A204.1 (cell line): ENCODE measurements around the gene SLC25A45.

Source experiments
- FAIRE-seq: peaks from 2 replicates; lab custom pipeline; 2012; peaks lifted over from hg19 to GRCh38; lab: Jason Lieb, UNC

SLC25A45 gene

DNA sequence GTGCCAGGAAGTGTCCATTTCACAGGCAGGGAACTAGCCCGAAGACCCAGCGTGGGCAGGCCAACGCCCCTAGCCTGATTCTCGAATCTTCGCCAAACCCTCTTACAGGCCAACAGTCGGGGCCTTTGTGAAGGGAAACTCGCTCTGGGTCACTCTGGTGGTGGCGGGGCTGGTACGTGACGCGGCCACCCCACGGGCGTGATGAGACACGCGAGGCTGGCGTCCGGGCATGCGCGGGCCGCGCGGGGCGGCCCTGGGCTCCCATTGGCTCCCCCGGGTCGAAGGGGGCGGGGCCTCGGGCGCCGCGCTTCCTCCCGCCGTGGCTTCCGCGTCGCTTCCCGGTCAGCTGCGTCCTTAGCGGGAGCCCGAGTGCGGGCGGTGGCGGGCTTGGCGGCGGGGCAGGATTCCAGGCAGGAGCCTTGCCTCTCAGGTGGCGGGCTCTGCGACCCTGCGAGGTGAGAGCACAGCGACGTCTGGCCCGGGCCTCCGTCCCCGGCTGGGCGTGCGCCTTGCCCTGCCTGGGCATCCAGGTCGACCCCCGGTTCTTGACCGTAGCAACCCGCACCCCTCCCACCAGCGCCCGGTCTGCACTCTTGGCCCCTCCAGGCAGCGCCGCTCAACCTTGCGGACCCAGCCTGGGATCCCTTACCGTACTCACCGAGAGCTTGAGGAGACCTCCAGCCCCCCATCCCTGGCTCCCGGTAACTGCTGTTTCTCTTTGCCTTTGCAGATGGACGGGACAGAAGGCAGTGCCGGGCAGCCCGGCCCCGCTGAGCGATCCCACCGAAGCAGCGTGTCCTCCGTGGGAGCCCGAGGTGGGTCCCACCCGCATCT, 4.1 kb upstream of the SLC25A45 start, which contains the start of gene FRMD8:
Gene FRMD8 (plus strand): TSS at position 331 of the 834 bp plus-strand sequence. CDS start 400 bp downstream, at position 731.
- FAIRE-seq: no peak

DNA sequence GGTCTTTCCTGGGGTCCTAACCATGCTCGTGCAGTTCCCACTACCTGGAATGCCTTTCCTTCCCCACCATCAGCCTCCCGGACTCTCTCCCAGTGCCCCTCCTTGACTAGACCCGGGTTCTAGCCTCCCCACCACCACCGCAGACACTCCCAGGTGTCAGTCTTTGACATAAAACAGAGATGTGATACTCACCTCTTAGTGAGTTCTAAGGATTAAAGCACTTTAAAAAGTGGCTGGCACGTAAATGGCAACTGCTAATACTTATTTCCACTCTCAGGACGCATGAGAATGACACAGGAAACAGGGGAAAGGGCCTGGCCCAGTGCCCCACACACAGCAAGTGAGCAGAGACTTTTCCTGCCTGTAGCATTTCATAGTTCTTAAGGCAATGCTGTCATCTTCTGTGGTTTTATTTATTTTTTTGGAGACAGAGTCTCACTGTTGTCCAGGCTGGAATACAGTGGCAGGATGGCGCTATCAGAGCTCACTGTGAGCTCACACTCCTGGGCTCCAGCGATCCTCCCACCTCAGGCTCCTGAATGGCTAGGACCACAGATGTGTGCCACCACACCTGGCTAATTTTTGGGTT, 1.9 kb upstream of the SLC25A45 start:
- FAIRE-seq: no peak

DNA sequence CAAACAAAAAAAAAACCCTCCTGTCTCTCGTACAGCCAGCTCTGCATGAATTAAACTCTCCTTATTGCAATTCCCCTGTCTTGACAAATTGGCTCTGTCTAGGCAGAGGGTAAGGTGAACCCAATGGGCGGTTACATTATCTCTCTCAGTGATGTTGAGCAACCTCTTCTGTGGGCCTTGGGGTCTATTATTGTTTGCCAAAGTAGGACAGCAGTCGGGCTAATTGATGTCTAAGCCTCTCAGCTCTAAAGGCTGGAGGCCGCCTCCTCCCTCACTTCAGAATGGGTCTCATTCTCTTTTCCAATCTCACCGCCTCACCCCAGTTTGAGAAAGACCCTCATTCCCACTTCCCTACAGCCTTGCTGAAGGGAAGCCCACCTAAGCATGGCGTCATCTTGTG, 1.3 kb upstream of the SLC25A45 start:
- no peak for FAIRE-seq

DNA sequence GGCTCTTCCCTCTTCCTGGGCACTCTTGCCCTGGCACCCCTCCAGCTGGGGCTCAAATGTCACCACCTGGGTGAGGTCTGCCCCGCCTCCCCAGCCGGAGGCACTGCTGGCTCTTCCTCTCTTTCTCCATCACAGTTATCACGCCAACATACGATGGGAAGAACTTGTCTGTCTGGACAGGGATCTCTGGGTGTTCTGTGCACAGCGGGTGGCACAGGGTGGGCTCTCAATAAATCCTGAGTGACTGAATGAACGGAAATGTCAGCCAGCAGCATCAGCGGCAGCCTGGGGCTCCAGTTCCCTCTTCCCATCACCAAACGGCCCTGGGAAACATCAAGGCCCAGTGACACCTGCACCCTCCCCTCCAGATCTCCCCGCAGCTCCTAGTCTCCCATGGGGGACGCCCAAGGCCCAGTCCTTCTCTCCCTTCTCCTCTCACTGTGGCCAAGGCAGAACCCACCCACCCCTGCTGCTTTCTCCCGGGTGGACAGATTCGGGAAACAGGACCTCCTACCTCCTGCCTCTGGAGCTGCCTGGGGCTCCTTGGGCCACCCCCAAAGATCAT, 440 bp upstream of the SLC25A45 start:
- FAIRE-seq: no peak

DNA sequence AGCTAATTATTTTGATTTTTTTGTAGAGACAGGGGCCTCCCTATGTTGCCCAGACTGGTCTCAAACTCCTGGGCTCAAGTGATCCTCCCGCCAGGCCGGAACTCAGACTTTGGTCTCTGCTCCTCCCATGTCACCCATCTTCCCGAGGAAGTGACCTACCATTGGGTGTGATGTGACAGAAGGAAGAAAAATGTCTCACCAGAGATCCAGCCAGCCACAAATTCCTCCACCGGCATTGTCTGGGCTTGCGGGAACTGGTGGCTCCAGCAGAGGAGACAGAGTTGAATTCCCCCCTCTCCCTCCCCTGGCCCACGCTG, 772 bp downstream of the SLC25A45 start:
- no peak for FAIRE-seq

DNA sequence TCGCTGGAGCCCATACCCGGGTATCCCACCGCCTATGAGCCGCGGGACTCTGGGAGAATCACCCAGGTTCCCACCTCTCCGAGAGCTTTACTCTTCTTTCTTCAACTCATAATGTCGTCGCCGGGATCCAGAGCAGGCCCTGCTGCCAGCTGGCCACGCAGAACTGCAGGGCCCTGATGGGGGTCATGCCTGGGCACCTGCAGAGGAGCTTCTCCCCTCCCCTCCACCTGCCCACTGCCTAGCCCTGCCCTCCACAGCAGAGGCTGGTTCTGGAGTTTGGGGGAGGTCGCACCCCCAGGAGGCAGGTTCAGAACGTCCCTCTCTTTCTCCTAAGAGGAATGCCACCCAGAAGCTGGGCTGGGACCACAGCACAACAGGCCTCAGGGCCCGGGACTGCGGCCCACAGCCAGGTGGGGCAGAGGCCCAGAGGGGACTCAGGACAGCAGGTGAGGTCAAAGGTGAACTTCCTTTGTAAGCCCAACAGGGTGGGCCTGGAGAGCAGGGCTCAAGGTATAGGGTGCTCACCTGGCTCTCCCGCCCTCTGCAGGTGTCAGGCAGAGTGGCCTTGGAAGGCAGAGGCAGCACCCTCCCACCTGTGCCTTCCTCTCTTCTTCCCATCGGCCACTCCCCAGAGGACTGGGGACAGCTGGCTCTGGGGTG, 1.9 kb downstream of the SLC25A45 start:
- FAIRE-seq: no peak

DNA sequence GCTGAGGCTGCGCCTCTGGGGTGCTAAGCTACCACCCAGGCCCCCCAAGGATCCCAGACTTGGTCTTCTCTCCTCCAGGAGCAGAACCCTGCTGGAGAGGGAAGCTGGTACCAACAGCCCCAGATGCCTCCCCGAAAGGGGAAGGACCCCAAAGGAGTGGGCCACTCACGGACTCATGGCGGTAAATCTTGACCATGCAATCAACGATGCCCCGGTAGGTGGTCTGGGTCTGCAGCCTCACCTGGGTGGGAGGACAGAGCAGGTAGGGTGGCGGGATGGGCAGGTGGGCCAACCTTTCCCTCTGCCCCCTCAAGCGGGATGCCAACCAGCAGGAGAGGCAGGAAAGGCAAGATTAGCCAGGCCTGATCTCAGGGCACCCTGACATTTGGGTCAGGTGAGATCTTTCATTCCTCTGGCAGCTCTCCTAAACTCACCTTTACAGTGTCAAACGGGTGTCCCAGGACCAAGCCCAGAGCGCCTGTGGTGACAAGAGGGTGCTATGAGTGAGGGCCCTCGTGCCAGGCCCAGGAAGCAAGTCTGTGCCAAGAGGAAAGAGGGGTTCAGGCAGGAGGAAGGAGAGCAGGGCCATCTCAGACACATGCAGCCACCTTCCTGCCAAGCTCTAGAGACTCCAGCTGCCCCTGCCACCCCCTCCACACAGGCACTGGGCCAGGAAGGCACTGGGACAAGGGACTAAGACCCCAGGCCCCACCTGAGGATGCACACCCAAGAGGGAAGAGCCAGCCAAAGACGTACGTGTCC, 2.6 kb downstream of the SLC25A45 start:
- FAIRE-seq: no peak

DNA sequence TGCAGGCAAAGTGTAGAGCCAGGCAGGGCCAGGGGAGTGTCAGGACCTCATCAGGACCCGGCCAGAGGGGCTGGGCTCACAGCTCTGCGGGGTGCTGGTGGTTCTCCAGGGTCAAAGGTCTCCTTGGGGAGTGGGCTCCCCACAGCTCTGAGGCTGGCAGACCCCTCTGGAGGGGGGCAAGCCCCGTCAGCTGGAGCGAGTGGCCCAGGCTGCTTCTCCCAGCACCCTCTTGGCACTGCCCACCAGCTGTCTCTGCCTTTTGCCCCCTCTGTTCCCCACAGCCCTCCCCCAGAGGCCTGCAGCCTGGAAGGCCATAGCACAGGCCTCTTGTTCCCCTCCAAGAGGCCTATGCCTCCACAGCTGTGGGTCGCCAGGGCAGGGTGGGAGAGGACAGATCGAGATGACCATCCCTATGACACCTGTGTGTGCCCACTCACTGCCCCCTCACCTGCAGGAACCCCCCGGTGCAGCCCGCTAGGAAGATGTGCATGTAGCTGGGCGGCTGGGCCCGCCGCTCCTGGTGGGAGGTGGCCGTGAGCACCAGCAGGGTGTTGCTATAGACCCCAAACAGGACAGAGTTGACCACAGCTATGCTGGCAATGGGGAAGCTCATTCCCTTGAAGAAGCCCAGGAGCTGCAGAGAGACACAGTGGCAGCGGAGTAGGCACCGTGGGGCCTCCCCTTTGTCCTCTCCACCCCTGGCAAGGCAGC, 3.4 kb downstream of the SLC25A45 start:
- no peak for FAIRE-seq

DNA sequence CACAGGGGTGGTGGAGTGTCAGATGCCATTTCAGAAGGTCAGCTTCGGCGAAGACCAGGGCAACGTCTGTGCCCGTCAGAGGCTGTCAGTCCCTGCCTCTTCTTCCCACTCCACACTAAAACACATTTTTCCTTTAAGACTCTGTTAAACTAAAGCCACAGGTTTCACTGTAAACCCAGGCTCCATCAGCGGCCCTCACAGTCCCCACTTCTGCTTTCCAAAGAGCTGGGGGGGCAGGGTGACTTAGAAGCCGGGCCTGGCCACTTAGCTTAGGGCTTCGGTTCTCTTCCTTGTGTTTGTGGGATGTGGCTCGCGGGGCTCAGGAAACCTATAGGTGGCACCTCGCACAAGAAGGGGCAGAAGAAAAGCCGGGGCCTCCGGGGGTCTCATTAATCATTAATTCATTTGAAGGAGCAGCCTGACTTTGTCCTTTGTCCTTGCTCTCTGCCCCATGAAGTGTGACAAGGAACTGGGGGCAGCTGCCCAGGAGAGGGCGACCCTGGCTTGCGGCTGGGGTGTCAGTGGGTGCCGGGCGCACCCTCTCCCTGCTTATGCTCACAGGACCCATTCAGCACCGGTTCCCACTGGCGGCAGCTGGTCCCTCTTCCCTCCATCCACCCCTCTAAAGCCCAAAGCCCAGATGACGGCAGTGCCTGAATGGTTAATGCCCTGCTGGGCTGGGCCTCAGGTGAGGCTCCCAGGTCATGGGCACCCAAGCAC, 4.1 kb downstream of the SLC25A45 start:
- FAIRE-seq: no peak

DNA sequence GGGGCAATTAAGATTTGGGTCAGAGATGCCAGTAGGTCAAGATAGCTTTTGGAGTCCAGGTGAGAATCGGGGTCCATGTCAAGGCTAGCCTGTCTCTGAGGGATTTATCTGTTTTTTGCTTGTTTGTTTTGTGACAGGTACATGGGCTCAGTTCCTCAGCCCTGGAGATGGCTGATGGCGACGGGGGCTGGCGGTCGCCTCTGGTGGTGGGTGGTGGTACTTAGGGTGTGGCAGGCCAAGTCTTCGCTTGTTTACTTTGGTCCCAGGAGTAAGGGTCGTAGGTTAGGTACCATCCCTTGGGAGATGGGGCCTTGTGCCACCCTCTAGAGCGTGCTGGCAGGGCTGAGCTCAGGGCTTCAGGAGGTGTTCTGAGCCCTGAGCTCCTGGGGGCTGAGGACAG, 4.7 kb downstream of the SLC25A45 start:
- no peak for FAIRE-seq

DNA sequence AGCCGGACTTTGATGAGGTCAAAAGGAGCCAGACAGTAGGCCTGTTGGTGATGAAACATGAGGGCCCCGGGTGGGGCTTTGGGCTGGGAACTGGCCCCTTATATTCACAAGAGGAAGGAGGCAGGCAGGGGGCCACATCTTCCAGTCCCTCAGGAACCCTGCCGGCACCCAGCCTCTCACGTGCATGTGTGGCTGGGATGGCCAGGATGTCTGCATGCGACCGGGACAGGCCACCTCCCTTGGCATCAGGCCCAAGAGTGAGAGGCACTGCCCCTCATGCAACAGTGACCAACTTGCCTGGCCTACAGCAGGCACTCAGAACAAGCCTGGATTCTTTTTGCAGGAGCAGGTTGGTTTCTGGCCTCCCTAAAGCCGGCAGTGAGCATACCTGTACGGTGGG, 5.4 kb downstream of the SLC25A45 start:
- FAIRE-seq: no peak

DNA sequence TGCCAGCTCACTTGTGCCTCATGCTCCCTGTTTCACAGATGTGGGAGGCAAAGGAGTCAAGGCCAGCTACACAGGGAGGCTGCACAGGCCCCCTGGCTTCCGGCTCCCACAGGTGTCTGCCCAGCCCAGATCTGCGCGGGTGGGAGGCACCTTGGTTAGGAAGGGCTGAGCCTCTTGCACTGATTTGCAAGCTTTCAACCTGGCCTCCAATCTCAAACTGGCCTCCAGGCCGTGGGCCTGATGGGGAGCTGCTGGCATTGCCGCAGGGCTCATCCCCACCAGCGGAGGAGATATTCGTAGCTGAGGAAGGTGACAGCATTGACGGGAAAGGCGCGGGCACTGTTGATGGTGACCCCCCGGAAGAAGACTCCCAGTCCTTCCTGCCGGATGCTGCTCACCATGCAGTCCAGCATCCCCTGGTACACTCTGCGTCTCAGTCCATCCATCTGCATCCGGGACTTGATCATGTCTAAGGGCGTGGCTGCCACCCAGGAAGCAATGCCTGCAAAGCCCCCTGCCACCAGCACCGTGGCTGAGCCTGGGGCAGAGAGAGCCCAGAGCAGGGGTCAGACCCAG, 6.2 kb downstream of the SLC25A45 start:
- FAIRE-seq: no peak

DNA sequence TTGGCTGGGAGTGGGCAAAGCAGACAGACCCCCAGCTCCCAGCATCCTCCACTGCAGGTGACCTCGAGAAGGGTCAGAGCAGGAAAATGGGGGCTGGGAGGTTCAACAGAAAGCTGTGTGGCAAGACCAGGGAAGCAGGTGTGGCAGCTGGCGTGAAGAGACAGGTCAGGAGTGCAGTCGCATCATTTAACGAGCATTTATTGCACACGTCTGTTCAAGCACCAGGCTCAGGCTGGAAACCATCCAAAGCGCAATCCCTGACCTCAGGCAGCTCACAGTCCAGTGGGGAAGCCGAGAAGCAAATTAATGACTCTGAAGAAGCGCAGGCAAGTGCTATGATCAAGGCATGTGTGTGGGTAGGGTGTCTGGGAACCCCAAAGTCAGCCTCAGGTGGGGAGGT, 7.4 kb downstream of the SLC25A45 start:
- FAIRE-seq: no peak

DNA sequence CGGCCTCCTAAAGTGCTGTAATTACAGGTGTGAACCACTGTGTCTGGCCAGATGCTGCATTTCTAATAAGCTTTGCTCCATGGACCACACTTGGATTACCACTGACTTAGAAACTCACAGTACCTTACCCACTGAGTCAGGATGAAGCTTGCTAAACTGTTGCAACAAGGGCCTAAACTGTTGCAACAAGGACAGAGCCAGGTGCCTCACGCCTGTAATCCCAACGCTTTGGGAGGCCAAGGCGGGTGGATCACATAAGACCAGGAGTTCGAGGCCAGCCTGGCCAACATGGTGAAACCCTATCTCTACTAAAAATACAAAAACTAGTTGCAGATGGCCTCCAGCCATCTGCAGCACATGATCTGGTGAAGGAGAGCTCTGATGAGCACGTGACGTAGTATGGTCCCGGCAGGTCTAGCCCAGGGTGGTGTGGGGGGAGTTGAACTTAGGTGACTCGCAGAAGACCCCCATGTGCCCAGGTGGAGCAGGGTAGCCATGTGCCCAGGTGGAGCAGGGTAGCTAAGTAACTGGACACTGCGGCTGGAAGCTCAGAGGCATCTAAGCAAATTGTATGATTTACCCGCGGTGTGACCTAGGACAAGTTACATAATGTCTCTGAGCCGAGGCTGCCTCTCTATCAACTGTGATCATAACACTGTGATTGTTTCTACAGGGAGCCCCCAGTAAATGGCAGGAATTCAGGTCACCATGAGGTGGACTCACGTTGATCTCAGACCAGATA, 8.4 kb downstream of the SLC25A45 start:
- FAIRE-seq: no peak

DNA sequence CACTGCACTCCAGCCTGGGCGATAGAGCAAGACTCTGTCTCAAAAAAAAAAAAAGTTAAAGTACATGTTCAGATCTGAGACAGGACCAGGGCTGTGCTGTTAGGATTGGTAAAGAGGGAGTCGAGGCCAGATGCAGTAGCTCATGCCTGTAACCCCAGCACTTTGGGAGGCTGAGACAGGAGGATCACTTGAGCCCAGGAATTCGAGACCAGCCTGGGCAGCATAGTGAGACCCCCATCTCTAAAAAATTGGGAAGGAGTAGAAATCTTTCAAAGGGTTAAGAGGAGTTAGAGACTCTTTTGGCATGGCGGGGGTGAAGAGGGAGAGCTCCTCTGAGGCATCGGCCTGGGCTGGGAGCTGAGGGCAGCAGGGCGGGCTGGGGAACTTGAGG, 11.8 kb downstream of the SLC25A45 start:
- FAIRE-seq: no peak

DNA sequence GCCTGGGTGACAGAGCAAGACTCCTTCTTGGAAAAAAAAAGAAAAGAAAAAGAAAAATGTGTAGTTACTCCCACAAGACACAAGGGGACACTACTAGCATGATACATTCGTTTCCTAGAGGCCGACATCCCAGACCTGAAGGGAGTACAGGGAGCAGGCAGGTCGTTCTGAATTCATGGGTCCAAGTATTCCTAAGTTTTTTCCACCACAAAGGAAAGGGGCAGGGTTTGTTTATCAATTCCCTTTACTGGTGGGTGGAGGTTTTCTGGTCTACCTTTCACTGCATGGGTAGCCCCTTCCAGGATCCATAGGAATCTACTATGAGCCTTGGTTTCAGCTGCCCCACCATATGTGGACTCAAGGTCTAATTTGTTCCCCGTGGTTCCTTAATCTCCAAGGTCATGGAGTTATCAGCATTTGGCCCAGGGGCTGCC, 16.1 kb downstream of the SLC25A45 start:
- no peak for FAIRE-seq

DNA sequence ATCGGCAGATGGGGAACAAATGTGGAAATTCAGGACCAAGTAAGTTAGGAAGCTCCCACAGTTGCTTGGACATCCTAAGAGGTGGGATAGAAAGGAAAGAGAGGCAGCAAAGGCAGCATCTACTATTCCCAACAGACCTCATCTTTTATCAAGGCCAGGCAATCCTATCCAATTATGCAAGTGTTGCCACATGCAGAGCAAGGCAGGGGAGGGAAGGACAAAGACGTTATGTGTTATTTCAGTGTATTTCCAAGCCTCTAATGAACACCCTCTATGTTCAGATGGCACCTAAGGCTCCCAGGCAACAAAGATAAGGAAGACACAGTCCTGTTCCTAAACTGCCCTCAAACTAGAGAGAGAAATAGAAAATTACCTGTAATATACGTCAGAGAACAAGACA, 18.7 kb downstream of the SLC25A45 start:
- no peak for FAIRE-seq

DNA sequence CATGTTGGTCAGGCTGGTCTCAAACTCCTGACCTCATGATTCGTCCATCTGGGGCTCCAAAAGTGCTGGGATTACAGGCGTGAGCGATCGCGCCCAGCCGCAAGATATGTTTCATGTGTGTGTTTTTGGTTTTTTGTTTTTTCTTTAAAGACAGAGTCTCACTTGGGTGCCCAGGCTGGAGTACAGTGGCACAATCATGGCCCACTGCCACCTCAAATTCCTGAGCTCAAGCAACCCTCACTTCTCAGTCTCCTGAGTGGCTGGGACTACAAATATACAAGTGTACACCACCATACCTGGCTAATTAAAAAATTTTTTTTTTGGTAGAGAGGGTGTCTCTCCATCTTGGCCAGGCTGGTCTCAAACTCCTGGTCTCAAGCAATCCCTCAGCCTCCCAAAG, 19.5 kb downstream of the SLC25A45 start:
- FAIRE-seq: no peak

DNA sequence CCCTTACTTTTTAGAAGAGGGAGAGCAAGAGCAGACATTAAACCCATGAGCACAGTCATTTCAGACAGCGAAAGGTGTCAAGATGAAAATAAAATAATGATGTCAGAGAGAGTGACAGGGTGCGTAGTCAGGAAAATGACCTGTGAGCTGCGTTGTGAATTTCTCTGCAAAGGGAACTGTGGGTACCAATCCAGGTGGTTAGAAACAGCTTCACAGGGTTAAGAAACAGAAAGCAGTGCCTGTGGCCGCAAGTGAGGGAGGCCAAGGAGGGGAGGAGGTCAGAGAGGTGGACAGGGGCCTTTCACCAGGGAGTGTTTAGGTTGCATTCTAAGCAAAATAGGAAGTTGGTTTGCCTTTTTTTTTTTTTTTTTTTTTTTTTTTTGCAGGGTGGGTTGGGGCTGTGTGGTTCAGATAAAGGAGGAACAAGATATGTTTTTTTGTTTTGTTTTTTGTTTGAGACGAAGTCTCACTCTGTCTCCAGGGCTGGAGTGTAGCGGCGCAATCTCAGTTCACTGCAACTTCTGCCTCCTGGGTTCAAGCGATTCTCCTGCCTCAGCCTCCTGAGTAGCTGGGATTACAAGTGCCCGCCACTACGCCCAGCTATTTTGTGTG, 20.0 kb downstream of the SLC25A45 start:
- no peak for FAIRE-seq
